Measurements from ENCODE around the gene QRICH1. TPM values are rescaled to one million over a fixed set of nuclear protein-coding genes. Genes with fewer than 3 reads are reported as not detected.

The QRICH1 gene
- total and polyA plus RNA-seq, 10 of the 15 experiments (the other 5 are each of a cell fraction or from before 2014, with no cell fraction given) = 22.2 to 116 (median 81.4) TPM

DNA sequence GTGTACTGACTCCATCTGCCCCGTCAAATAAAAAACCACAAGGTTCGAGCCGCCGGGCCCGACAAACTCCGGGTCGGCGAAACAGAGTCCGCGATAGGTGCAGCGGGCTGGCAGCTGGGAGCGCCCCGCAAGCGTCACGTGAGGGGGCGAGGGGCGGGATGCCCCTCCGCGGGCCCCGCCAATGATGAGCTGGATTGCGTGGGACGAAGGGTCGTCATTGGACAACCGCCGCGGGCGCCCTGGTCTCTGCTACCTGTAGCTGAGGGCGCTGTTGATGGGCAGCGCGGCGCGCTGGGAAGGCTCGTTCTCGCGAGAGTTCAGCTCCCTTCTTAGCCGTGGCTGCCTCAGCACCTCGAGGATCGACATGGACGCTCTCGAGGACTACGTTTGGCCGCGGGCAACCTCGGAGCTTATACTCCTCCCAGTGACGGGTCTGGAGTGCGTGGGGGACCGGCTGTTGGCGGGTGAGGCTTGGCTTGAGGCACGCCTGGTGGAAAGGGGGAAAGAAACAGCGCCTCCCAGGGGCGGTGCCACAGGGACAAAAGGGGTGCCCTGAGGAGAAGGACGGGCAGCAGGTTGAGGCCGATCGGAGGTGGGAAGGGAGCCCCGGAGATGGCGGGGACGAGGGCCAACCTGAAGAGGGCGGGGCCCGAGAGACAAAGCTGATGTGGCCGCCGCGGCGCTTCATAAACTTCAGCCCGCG, 86.7 kb downstream of the QRICH1 start, which contains the start of gene WDR6 (continued):
- TF ChIP-seq EP300 (IDR thresholded peaks at IDR 0.05; ENCODE audit: borderline replicate concordance in 1 of 2, control insufficient read depth in 1 of 2, low read depth in 2 of 2, low read length in 2 of 2) = peak in 1 of 2 experiments; percentile 35; a peak in 1 of 4 replicates
- peak; percentile 76; the same call in 1 of the 2 replicates for TF ChIP-seq CREB1 (IDR thresholded peaks at IDR 0.05; ENCODE audit: low read depth)
- TF ChIP-seq, protein P1, sequence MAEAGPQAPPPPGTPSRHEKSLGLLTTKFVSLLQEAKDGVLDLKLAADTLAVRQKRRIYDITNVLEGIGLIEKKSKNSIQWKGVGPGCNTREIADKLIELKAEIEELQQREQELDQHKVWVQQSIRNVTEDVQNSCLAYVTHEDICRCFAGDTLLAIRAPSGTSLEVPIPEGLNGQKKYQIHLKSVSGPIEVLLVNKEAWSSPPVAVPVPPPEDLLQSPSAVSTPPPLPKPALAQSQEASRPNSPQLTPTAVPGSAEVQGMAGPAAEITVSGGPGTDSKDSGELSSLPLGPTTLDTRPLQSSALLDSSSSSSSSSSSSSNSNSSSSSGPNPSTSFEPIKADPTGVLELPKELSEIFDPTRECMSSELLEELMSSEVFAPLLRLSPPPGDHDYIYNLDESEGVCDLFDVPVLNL (IDR thresholded peaks at IDR 0.05; ENCODE audit: low read depth, low read length) = 0 out of 2 replicates have a peak, but pooled peaks have one; percentile 15
- TF ChIP-seq IRF4 (IDR thresholded peaks at IDR 0.05; ENCODE audit: low read depth, low read length) = no peak
- TF ChIP-seq, protein P2, sequence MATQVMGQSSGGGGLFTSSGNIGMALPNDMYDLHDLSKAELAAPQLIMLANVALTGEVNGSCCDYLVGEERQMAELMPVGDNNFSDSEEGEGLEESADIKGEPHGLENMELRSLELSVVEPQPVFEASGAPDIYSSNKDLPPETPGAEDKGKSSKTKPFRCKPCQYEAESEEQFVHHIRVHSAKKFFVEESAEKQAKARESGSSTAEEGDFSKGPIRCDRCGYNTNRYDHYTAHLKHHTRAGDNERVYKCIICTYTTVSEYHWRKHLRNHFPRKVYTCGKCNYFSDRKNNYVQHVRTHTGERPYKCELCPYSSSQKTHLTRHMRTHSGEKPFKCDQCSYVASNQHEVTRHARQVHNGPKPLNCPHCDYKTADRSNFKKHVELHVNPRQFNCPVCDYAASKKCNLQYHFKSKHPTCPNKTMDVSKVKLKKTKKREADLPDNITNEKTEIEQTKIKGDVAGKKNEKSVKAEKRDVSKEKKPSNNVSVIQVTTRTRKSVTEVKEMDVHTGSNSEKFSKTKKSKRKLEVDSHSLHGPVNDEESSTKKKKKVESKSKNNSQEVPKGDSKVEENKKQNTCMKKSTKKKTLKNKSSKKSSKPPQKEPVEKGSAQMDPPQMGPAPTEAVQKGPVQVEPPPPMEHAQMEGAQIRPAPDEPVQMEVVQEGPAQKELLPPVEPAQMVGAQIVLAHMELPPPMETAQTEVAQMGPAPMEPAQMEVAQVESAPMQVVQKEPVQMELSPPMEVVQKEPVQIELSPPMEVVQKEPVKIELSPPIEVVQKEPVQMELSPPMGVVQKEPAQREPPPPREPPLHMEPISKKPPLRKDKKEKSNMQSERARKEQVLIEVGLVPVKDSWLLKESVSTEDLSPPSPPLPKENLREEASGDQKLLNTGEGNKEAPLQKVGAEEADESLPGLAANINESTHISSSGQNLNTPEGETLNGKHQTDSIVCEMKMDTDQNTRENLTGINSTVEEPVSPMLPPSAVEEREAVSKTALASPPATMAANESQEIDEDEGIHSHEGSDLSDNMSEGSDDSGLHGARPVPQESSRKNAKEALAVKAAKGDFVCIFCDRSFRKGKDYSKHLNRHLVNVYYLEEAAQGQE (IDR thresholded peaks at IDR 0.05; ENCODE audit: low read depth, low read length) = 0 out of 2 replicates have a peak, but pooled peaks have one; percentile 13
- TF ChIP-seq, protein P3, sequence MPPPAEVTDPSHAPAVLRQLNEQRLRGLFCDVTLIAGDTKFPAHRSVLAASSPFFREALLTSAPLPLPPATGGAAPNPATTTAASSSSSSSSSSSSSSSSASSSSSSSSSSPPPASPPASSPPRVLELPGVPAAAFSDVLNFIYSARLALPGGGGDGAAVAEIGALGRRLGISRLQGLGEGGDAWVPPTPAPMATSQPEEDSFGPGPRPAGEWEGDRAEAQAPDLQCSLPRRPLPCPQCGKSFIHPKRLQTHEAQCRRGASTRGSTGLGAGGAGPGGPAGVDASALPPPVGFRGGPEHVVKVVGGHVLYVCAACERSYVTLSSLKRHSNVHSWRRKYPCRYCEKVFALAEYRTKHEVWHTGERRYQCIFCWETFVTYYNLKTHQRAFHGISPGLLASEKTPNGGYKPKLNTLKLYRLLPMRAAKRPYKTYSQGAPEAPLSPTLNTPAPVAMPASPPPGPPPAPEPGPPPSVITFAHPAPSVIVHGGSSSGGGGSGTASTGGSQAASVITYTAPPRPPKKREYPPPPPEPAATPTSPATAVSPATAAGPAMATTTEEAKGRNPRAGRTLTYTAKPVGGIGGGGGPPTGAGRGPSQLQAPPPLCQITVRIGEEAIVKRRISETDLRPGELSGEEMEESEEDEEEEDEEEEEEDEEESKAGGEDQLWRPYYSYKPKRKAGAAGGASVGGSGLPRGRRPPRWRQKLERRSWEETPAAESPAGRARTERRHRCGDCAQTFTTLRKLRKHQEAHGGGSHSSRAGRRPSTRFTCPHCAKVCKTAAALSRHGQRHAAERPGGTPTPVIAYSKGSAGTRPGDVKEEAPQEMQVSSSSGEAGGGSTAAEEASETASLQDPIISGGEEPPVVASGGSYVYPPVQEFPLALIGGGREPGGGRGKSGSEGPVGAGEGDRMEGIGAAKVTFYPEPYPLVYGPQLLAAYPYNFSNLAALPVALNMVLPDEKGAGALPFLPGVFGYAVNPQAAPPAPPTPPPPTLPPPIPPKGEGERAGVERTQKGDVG (CRISPR knock-in tag; IDR thresholded peaks at IDR 0.05) = no peak
- TF ChIP-seq TCF7 (IDR thresholded peaks at IDR 0.05; ENCODE audit: borderline replicate concordance) = no peak
- peak; percentile 33 for TF ChIP-seq RELA (IDR thresholded peaks at IDR 0.05; ENCODE audit: borderline replicate concordance, partially characterized antibody)
- TF ChIP-seq JUNB (IDR thresholded peaks at IDR 0.05) = no peak
- TF ChIP-seq, protein P4, sequence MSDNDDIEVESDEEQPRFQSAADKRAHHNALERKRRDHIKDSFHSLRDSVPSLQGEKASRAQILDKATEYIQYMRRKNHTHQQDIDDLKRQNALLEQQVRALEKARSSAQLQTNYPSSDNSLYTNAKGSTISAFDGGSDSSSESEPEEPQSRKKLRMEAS (IDR thresholded peaks at IDR 0.05; ENCODE audit: low read depth, low read length) = peak; percentile 93
- TF ChIP-seq SREBF2 (IDR thresholded peaks at IDR 0.05; ENCODE audit: low read length) = no peak
- no peak for TF ChIP-seq SUPT20H (IDR thresholded peaks at IDR 0.05; ENCODE audit: borderline replicate concordance, control insufficient read depth, low read depth, low read length)
- TF ChIP-seq SPI1 (IDR thresholded peaks at IDR 0.05; ENCODE audit: borderline replicate concordance, insufficient read depth, low read depth, low read length) = no peak
- TF ChIP-seq IKZF1 (conservative IDR thresholded peaks at IDR 0.05) = peak; percentile 62
- peak; percentile 96 for TF ChIP-seq RCOR1 (conservative IDR thresholded peaks at IDR 0.05; ENCODE audit: low read depth, low read length)
- no peak for TF ChIP-seq EZH2 (IDR thresholded peaks at IDR 0.05; ENCODE audit: borderline replicate concordance, control insufficient read depth, low read depth, low read length)
- TF ChIP-seq SIN3A (IDR thresholded peaks at IDR 0.05; ENCODE audit: low read depth, low read length) = 0 out of 2 replicates have a peak, but pooled peaks have one; percentile 46
- TF ChIP-seq SIX5 (IDR thresholded peaks at IDR 0.05; ENCODE audit: low read depth, low read length, severe bottlenecking) = no peak
- no peak for TF ChIP-seq CBX5 (IDR thresholded peaks at IDR 0.05; ENCODE audit: low read depth)
